Femur (tissue), 1 donor: ENCODE data around the gene ZFYVE28.
A peak's percentile ranks its signal among the peaks of the same experiment; 100 is the strongest.
"Not testable (repeated sequence)": the region's sequence is repeated elsewhere in the genome, so short reads cannot be mapped to it uniquely, and the experiment has no call there.

ENCODE experiments used
- DNase-seq: peaks from one replicate; pipeline ENCODE4 v3.0.0-alpha.2; 2017

Gene ZFYVE28

GRCh38 chr4:2446656-2447564 is 28.5 kb upstream of the ZFYVE28 start:
- no peak for DNase-seq

GRCh38 chr4:2445571-2445970 is 27.1 kb upstream of the ZFYVE28 start:
- DNase-seq: no peak

- no peak for DNase-seq
These were observed 26.7 kb upstream of the ZFYVE28 start for GRCh38 chr4:2445130-2445529.

- no peak for DNase-seq
These were observed 25.7 kb upstream of the ZFYVE28 start for GRCh38 chr4:2443956-2444740.

- DNase-seq: no peak
These were observed 24.8 kb upstream of the ZFYVE28 start for GRCh38 chr4:2443061-2443730.

GRCh38 chr4:2442175-2442993 is 23.9 kb upstream of the ZFYVE28 start:
- no peak for DNase-seq

GRCh38 chr4:2441393-2442174 is 23.1 kb upstream of the ZFYVE28 start:
- peak; percentile 50 for DNase-seq

- no peak for DNase-seq
These were observed 20.6 kb upstream of the ZFYVE28 start for GRCh38 chr4:2438822-2439718.

- DNase-seq: no peak
These were observed 19.2 kb upstream of the ZFYVE28 start for GRCh38 chr4:2437475-2438215.

GRCh38 chr4:2436761-2437474 is 18.5 kb upstream of the ZFYVE28 start:
- DNase-seq: no peak

- no peak for DNase-seq
These were observed 17.9 kb upstream of the ZFYVE28 start for GRCh38 chr4:2436301-2436700.

GRCh38 chr4:2434420-2434819 is 16.0 kb upstream of the ZFYVE28 start:
- DNase-seq: no peak

- DNase-seq: no peak
These were observed 15.3 kb upstream of the ZFYVE28 start for GRCh38 chr4:2433609-2434350.

GRCh38 chr4:2432991-2433530 is 14.6 kb upstream of the ZFYVE28 start:
- DNase-seq: no peak

GRCh38 chr4:2432004-2432403 is 13.6 kb upstream of the ZFYVE28 start:
- DNase-seq: no peak

- DNase-seq: not testable (repeated sequence)
These were observed 11.7 kb upstream of the ZFYVE28 start for GRCh38 chr4:2429945-2430757.
